Measurements from ENCODE around the gene PRPF6.

- no peak for TF ChIP-seq GATA3 (IDR thresholded peaks at IDR 0.05; ENCODE audit: low read depth, low read length)
- TF ChIP-seq GATA2 (IDR thresholded peaks at IDR 0.05; ENCODE audit: low read depth, low read length), result no peak
These were observed 85.0 kb downstream of the PRPF6 start for GRCh38 chr20:64065974-64066343.
